ENCODE measurements around the gene AZU1.

- TF ChIP-seq CTCF (IDR thresholded peaks at IDR 0.05; ENCODE audit: low read depth, low read length, missing input control), result no peak
- TF ChIP-seq MAX (IDR thresholded peaks at IDR 0.05), result no peak
These were observed 20.7 kb upstream of the AZU1 start for GRCh38 chr19:806815-807421.

Data from liver (tissue), 2 donors.